Measurements from ENCODE around the gene DNAJC5.
"Not testable (repeated sequence)": the region's sequence is repeated elsewhere in the genome, so short reads cannot be mapped to it uniquely, and the experiment has no call there.

Gene DNAJC5

DNA sequence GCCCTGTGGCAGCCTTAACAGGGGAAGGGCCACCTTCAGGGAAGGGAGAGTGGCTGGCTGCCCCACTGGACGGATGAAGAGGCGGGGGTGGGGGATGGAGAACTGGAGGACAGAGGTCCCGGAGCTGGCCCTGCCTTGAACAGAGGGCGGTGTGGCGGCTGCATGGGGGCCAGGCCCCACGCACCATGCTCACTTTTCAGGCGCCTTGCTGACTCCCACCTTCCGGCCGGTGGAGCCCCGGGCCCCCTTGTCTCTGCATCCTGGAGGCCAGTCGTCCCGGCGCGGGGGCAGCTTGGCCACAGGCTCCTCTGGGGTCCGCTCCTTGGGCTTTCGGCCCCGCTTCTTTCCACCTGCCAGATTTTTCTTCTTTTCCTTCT, 64.8 kb downstream of the DNAJC5 start:
- Histone ChIP-seq H3K36me3 (ENCODE audit: control insufficient read depth in 4 of 4, insufficient read depth in 4 of 4, low read length in 3 of 4) (peaks cover 11 to 57% (median 39%) of the 10 kb centered on the region in 4 experiments), H3K27ac (ENCODE audit: insufficient read depth in 1 of 2, low read depth in 1 of 2, low read length in 2 of 2, poor library complexity in 1 of 2, severe bottlenecking in 2 of 2) (no peak overlapping the region), H3K4me1 (ENCODE audit: control extremely low read depth in 1 of 4, control insufficient read depth in 4 of 4, insufficient read depth in 4 of 4, low read length in 3 of 4) (peaks cover 0 to 31% (median 29%) of the 10 kb centered on the region in 4 experiments), H3K9me3 (ENCODE audit: control extremely low read depth in 1 of 5, control insufficient read depth in 4 of 5, insufficient read depth in 2 of 5, low read depth in 1 of 5, low read length in 4 of 5) (peaks cover 0 to 3% (median 0%) of the 10 kb centered on the region in 5 experiments), H3K27me3 (replicated peaks in 2 of 5; ENCODE audit: control insufficient read depth in 4 of 5, insufficient read depth in 5 of 5, low read length in 4 of 5) (no peaks in the 10 kb centered on the region), H3K4me3 (ENCODE audit: control insufficient read depth in 1 of 7, extremely low read depth in 1 of 7, insufficient read depth in 4 of 7, low read depth in 2 of 7, low read length in 6 of 7) (no peak overlapping the region)
- CTCF ChIA-PET, result interaction anchor here (1.6 kb wide), 1 partner anchor 14 kb away, joined by 4 read pairs; no protein-coding TSS in a partner anchor
- no peak for DNase-seq
- POLR2A ChIA-PET, result no interaction called here
- WGBS (ENCODE audit: insufficient coverage), result 97% methylated on average over 17 of the region's 17 CpGs

DNA sequence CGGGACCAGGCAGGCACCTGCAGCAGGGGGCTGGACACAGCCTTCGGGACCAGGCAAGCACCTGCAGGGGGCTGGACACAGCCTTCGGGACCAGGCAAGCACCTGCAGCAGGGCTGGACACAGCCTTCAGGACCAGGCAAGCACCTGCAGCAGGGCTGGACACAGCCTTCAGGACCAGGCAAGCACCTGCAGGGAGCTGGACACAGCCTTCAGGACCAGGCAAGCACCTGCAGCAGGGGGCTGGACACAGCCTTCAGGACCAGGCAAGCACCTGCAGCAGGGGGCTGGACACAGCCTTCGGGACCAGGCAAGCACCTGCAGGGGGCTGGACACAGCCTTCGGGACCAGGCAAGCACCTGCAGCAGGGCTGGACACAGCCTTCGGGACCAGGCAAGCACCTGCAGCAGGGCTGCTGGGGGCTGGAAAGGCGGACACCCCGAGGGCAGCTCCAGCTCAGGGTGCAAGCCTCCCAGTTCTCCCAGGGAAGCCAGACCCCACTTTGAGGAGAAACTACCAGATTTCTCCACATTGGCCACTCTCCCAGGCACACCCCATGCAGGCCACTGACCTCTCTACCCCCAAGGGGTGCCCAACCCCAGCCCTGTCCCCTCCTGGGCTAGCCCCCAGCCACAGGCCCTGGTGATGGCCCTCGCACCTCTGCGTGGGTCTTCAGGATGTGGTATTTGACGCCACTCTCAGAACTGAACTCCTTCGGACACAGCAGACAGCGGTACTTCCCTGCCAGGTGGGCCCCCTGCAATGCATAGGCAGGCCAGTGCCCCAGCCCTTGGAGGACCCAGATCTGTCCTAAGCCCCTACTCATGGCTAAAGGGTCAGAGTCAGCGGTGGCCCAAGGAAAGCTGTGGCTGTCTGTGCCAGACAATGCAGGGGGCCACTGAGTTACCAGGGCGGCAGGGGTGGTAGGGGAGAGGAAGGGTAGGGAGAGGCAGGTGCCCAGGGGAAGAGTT, 66.0 kb downstream of the DNAJC5 start:
- CTCF ChIA-PET, result interaction anchor here (1.3 kb wide), 1 partner anchor 50 kb away, joined by 3 read pairs; no protein-coding TSS in a partner anchor
- H3K36me3 ChIP-seq (ENCODE audit: control insufficient read depth in 4 of 4, insufficient read depth in 4 of 4, low read length in 3 of 4), result peaks cover 11 to 57% (median 40%) of the 10 kb centered on the region in 4 experiments

DNA sequence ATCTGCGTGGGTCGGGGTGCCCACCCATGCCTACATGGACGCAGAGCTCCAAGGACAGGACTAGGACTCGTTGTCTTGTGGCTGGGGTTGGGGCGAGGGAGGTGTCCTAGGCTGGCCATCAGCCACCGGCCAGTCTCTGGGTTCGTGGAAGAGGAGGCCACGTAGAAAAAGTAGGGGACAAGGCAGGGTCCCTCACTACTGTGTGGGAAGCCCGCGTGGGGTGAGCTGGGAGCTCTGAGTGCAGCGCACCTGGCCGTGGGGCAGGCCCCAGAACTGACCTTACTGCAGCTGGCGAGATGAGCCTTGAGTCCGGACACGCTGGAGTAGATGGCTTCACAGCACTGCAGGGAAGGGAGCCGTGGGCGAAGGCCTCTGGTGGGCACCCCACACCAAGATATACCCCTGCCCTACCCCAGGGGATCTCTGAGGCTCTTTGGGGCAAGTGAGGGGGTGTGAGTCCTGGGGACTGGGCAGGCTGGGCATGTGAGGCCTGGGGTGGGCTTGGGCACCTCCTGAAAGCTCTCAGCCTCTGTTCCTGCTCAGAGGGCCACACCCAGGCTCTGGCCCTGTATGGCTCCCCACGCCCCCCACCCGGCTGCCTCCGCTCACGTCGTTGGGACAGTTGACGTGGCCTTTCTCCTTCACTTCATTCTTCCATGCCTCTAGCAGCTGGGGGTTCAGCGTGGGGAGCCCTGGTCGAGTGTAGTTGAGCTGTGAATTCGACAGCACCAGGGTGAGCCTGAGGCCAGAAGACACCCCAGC, 66.9 kb downstream of the DNAJC5 start:
- ChIA-PET CTCF (interaction anchor here (1.3 kb wide), 1 partner anchor 50 kb away, joined by 3 read pairs; no protein-coding TSS in a partner anchor), POLR2A (no interaction called here)
- no peaks in the 10 kb centered on the region for H3K27me3 ChIP-seq (replicated peaks in 2 of 5; ENCODE audit: control insufficient read depth in 4 of 5, insufficient read depth in 5 of 5, low read length in 4 of 5)
- no peak overlapping the region for H3K27ac ChIP-seq (ENCODE audit: insufficient read depth in 1 of 2, low read depth in 1 of 2, low read length in 2 of 2, poor library complexity in 1 of 2, severe bottlenecking in 2 of 2)
- WGBS (ENCODE audit: insufficient coverage), result 93% methylated on average over 19 of the region's 26 CpGs
- H3K4me3 ChIP-seq (ENCODE audit: control insufficient read depth in 1 of 7, extremely low read depth in 1 of 7, insufficient read depth in 4 of 7, low read depth in 2 of 7, low read length in 6 of 7), result no peak overlapping the region
- DNase-seq, result no peak
- peaks cover 13 to 67% (median 48%) of the 10 kb centered on the region in 4 experiments for H3K36me3 ChIP-seq (ENCODE audit: control insufficient read depth in 4 of 4, insufficient read depth in 4 of 4, low read length in 3 of 4)
- peaks cover 0 to 13% (median 0%) of the 10 kb centered on the region in 5 experiments for H3K9me3 ChIP-seq (ENCODE audit: control extremely low read depth in 1 of 5, control insufficient read depth in 4 of 5, insufficient read depth in 2 of 5, low read depth in 1 of 5, low read length in 4 of 5)
- peaks cover 0 to 17% (median 14%) of the 10 kb centered on the region in 4 experiments for H3K4me1 ChIP-seq (ENCODE audit: control extremely low read depth in 1 of 4, control insufficient read depth in 4 of 4, insufficient read depth in 4 of 4, low read length in 3 of 4)

More for the DNA sequence above, 66.0 kb downstream of the DNAJC5 start:
- H3K4me3 ChIP-seq (ENCODE audit: control insufficient read depth in 1 of 7, extremely low read depth in 1 of 7, insufficient read depth in 4 of 7, low read depth in 2 of 7, low read length in 6 of 7); H3K9me3 ChIP-seq (ENCODE audit: control extremely low read depth in 1 of 5, control insufficient read depth in 4 of 5, insufficient read depth in 2 of 5, low read depth in 1 of 5, low read length in 4 of 5); H3K27ac ChIP-seq (ENCODE audit: insufficient read depth in 1 of 2, low read depth in 1 of 2, low read length in 2 of 2, poor library complexity in 1 of 2, severe bottlenecking in 2 of 2); DNase-seq; POLR2A ChIA-PET; H3K27me3 ChIP-seq (replicated peaks in 2 of 5; ENCODE audit: control insufficient read depth in 4 of 5, insufficient read depth in 5 of 5, low read length in 4 of 5): not testable (repeated sequence)
- WGBS (ENCODE audit: insufficient coverage), result 93% methylated on average over 11 of the region's 15 CpGs
- peaks cover 0 to 20% (median 17%) of the 10 kb centered on the region in 4 experiments for H3K4me1 ChIP-seq (ENCODE audit: control extremely low read depth in 1 of 4, control insufficient read depth in 4 of 4, insufficient read depth in 4 of 4, low read length in 3 of 4)

DNA sequence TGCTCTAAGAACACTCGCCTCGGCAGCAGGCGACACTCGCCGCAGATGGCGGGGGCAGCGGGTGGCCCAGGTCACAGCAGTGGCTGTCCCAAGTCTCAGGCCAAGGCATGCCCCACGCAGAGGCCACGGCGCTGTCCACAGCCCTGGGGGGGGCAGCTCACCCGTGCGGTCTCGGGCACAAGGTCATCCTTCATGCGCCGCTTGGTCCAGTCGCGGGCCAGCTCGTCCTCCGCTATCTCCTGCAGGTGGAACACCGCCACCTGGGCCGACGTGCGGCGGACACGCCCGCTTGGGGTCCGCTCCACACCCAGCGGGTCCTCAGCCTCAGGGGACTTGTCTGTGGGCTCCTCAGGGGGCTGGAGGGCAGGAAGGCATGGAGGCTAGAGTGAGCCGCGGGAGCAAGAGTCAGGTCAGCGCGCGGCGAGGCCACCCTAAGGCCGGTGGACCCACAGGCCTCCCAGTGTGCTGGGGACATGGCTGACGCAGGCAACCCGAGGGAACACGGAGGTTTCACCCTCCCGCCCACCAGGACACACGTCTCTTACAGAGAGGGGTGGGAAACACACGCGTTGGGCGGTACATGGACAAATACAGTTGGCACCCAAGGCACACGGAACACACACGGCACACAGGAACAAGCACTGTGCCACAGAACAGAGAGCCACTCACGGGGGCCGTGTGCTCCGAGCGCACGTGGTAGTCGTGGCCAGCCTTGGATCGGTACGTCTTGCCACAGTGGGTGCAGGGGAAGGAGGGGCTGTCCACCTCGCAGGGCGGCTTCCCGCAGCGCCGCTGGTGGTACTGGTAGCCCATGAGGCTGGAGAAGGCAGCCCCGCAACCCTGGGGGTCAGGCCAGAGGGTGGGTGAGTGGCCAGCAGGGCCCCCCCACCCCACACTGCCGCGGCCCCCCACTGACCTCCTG, 67.8 kb downstream of the DNAJC5 start:
- Histone ChIP-seq H3K27me3 (replicated peaks in 2 of 5; ENCODE audit: control insufficient read depth in 4 of 5, insufficient read depth in 5 of 5, low read length in 4 of 5) (no peaks in the 10 kb centered on the region), H3K4me3 (ENCODE audit: control insufficient read depth in 1 of 7, extremely low read depth in 1 of 7, insufficient read depth in 4 of 7, low read depth in 2 of 7, low read length in 6 of 7) (no peak overlapping the region), H3K9me3 (ENCODE audit: control extremely low read depth in 1 of 5, control insufficient read depth in 4 of 5, insufficient read depth in 2 of 5, low read depth in 1 of 5, low read length in 4 of 5) (peaks cover 0 to 16% (median 0%) of the 10 kb centered on the region in 5 experiments), H3K27ac (ENCODE audit: insufficient read depth in 1 of 2, low read depth in 1 of 2, low read length in 2 of 2, poor library complexity in 1 of 2, severe bottlenecking in 2 of 2) (no peak overlapping the region), H3K4me1 (ENCODE audit: control extremely low read depth in 1 of 4, control insufficient read depth in 4 of 4, insufficient read depth in 4 of 4, low read length in 3 of 4) (peaks cover 0 to 10% (median 7%) of the 10 kb centered on the region in 4 experiments), H3K36me3 (ENCODE audit: control insufficient read depth in 4 of 4, insufficient read depth in 4 of 4, low read length in 3 of 4) (peaks cover 13 to 75% (median 56%) of the 10 kb centered on the region in 4 experiments)
- POLR2A ChIA-PET, result no interaction called here
- WGBS (ENCODE audit: insufficient coverage), result 97% methylated on average over 52 of the region's 61 CpGs
- CTCF ChIA-PET, result interaction anchor here (1.3 kb wide), 1 partner anchor 51 kb away, joined by 3 read pairs; no protein-coding TSS in a partner anchor
- no peak for DNase-seq

DNA sequence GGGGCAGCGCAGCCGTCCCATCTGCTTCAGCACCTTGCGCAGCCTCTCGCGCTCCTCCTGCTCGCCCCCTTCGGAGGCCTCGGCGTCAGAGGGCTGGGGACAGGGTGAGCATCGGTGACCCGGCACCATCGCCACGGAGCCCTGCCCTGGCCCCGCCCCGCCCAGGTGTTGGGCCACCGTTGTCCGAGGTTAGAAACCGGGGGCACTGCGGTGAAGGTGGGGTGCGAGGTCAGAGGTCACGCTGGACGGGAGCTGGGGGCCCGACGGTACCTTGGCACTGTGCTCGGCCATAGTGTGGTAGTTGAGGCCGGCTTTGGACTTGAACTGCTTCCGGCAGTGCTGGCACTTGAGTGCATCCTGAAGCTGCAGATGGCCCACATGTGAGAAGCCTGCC, 68.4 kb downstream of the DNAJC5 start:
- CTCF ChIA-PET, result interaction anchor here (1.0 to 1.2 kb wide), 2 partner anchors 10 to 12 kb away, joined by 3 to 4 read pairs; no protein-coding TSS in a partner anchor
- POLR2A ChIA-PET, result no interaction called here

DNA sequence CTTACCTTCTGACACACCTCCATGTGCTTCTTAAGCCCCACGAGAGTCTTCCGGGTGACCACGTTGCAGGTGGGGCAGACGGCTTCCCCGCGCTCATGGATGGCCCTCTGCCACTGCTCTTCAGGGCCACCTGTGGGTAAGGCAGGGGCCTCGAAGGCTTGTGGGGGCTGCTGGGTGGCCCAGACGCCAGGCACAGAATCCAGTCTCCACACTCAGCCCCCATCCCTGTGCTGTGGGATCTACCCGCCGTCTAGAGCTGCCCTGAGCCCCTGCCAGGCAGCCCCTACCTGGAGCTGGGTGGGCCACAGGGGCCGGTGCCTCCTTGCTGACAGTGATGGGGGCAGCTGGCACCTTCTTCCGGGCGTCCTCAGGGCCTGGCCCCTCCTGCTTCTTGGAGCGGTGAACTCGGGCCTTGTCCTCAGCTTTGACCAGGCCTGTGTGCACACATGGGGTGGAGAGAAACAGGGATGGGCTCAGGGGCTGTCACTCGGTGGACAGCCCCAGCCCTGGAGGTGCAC, 68.9 kb downstream of the DNAJC5 start:
- DNase-seq, result no peak
- Histone ChIP-seq H3K4me3 (ENCODE audit: control insufficient read depth in 1 of 7, extremely low read depth in 1 of 7, insufficient read depth in 4 of 7, low read depth in 2 of 7, low read length in 6 of 7) (no peak overlapping the region), H3K9me3 (ENCODE audit: control extremely low read depth in 1 of 5, control insufficient read depth in 4 of 5, insufficient read depth in 2 of 5, low read depth in 1 of 5, low read length in 4 of 5) (peaks cover 0 to 16% (median 0%) of the 10 kb centered on the region in 5 experiments), H3K36me3 (ENCODE audit: control insufficient read depth in 4 of 4, insufficient read depth in 4 of 4, low read length in 3 of 4) (peaks cover 13 to 79% (median 56%) of the 10 kb centered on the region in 4 experiments), H3K27ac (ENCODE audit: insufficient read depth in 1 of 2, low read depth in 1 of 2, low read length in 2 of 2, poor library complexity in 1 of 2, severe bottlenecking in 2 of 2) (no peak overlapping the region), H3K4me1 (ENCODE audit: control extremely low read depth in 1 of 4, control insufficient read depth in 4 of 4, insufficient read depth in 4 of 4, low read length in 3 of 4) (peaks cover 0 to 14% (median 10%) of the 10 kb centered on the region in 4 experiments), H3K27me3 (replicated peaks in 2 of 5; ENCODE audit: control insufficient read depth in 4 of 5, insufficient read depth in 5 of 5, low read length in 4 of 5) (no peaks in the 10 kb centered on the region)
- 97% methylated on average over 15 of the region's 16 CpGs for WGBS (ENCODE audit: insufficient coverage)
- ChIA-PET CTCF (interaction anchor here (0.6 to 1.2 kb wide), 3 partner anchors 10 to 17 kb away, joined by 3 to 4 read pairs (median 3); partner anchors contain the start of gene PRPF6), POLR2A (no interaction called here)

More for the DNA sequence above, 68.4 kb downstream of the DNAJC5 start:
- H3K27me3 ChIP-seq (replicated peaks in 2 of 5; ENCODE audit: control insufficient read depth in 4 of 5, insufficient read depth in 5 of 5, low read length in 4 of 5), result no peaks in the 10 kb centered on the region
- DNase-seq, result no peak
- no peak overlapping the region for H3K27ac ChIP-seq (ENCODE audit: insufficient read depth in 1 of 2, low read depth in 1 of 2, low read length in 2 of 2, poor library complexity in 1 of 2, severe bottlenecking in 2 of 2)
- H3K9me3 ChIP-seq (ENCODE audit: control extremely low read depth in 1 of 5, control insufficient read depth in 4 of 5, insufficient read depth in 2 of 5, low read depth in 1 of 5, low read length in 4 of 5), result peaks cover 0 to 16% (median 0%) of the 10 kb centered on the region in 5 experiments
- H3K4me1 ChIP-seq (ENCODE audit: control extremely low read depth in 1 of 4, control insufficient read depth in 4 of 4, insufficient read depth in 4 of 4, low read length in 3 of 4), result peaks cover 0 to 12% (median 6%) of the 10 kb centered on the region in 4 experiments
- H3K4me3 ChIP-seq (ENCODE audit: control insufficient read depth in 1 of 7, extremely low read depth in 1 of 7, insufficient read depth in 4 of 7, low read depth in 2 of 7, low read length in 6 of 7), result no peak overlapping the region
- peaks cover 13 to 81% (median 58%) of the 10 kb centered on the region in 4 experiments for H3K36me3 ChIP-seq (ENCODE audit: control insufficient read depth in 4 of 4, insufficient read depth in 4 of 4, low read length in 3 of 4)
- 89% methylated on average over 26 of the region's 27 CpGs for WGBS (ENCODE audit: insufficient coverage)

Measured in common myeloid progenitor, CD34-positive (primary cell).